ENCODE results near the gene MAPK1.

The MAPK1 gene

DNA sequence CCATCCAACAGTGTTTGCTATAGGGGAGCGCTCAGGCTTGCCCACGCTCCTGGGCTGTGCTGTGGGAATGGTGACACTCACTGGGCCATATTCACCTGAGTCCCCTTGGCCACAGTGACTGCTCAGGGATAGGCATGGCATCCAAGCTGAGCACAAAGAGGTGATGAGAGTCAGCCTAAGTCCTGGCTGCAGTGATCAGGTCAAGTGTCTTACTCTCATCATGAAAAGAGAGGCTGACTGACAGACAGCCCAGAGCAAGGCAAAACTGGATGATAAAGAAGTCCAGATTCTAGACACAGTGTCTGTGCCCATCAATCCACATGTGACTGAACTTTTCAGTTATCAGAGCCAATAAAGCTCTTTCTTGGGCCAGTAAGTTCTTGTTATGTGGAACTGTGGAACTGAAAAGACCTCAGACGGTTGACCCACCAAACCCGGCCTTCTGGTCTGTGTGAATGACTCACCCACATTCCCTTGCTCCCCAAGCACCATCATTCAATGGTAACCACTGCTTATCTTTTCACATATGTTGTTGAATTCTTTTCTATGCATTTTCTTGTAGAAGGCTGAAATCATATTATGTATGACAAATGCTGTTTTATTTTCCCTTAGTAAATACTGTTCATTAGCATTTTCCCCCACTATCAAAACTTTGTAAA lies 88.6 kb downstream of the MAPK1 start:
- no peak overlapping the region for H3K4me3 ChIP-seq (ENCODE audit: low read length)
- H3K4me1 ChIP-seq (ENCODE audit: control insufficient read depth, insufficient read depth, low read length): no peaks in the 10 kb centered on the region
- H3K9ac ChIP-seq (ENCODE audit: low read length): no peak overlapping the region
- H3K27ac ChIP-seq (ENCODE audit: low read depth, low read length): no peak overlapping the region
- H3K27me3 ChIP-seq (ENCODE audit: control insufficient read depth, insufficient read depth, low read length): no peaks in the 10 kb centered on the region
- peaks cover 4% of the 10 kb centered on the region for H3K36me3 ChIP-seq (ENCODE audit: control insufficient read depth, insufficient read depth, low read length)

GRCh38 chr22:21771631-21771976 lies 95.8 kb downstream of the MAPK1 start:
- no peak overlapping the region for H3K27ac ChIP-seq (ENCODE audit: low read depth, low read length)
- no peak overlapping the region for H3K4me3 ChIP-seq (ENCODE audit: low read length)
- peaks cover 24% of the 10 kb centered on the region for H3K36me3 ChIP-seq (ENCODE audit: control insufficient read depth, insufficient read depth, low read length)
- no peaks in the 10 kb centered on the region for H3K27me3 ChIP-seq (ENCODE audit: control insufficient read depth, insufficient read depth, low read length)
- H3K9ac ChIP-seq (ENCODE audit: low read length): no peak overlapping the region
- H3K4me1 ChIP-seq (ENCODE audit: control insufficient read depth, insufficient read depth, low read length): no peaks in the 10 kb centered on the region

DNA sequence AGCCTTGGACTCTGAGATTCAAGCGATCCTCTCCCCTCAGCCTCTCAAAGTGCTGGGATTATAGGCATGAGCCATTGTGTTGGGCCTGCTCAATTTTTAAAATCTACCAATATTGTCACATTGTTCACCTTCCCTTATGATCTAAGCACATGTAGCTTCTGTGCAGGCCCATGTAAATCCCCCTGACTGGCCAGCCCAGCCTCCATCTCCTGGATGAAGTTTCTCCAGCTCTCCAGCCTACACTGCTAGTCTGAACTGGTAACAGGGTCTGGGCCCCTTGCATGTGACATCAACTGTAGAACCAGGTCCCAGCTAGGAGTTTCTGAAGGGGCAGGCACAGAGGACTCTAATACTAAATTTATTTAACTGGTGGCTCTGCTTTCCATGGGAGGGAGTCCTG lies 99.0 kb downstream of the MAPK1 start:
- Histone ChIP-seq H3K4me3 (ENCODE audit: low read length) (no peak overlapping the region), H3K4me1 (ENCODE audit: control insufficient read depth, insufficient read depth, low read length) (no peaks in the 10 kb centered on the region), H3K36me3 (ENCODE audit: control insufficient read depth, insufficient read depth, low read length) (peaks cover 43% of the 10 kb centered on the region), H3K9ac (ENCODE audit: low read length) (no peak overlapping the region), H3K27me3 (ENCODE audit: control insufficient read depth, insufficient read depth, low read length) (no peaks in the 10 kb centered on the region), H3K27ac (ENCODE audit: low read depth, low read length) (no peak overlapping the region)

DNA sequence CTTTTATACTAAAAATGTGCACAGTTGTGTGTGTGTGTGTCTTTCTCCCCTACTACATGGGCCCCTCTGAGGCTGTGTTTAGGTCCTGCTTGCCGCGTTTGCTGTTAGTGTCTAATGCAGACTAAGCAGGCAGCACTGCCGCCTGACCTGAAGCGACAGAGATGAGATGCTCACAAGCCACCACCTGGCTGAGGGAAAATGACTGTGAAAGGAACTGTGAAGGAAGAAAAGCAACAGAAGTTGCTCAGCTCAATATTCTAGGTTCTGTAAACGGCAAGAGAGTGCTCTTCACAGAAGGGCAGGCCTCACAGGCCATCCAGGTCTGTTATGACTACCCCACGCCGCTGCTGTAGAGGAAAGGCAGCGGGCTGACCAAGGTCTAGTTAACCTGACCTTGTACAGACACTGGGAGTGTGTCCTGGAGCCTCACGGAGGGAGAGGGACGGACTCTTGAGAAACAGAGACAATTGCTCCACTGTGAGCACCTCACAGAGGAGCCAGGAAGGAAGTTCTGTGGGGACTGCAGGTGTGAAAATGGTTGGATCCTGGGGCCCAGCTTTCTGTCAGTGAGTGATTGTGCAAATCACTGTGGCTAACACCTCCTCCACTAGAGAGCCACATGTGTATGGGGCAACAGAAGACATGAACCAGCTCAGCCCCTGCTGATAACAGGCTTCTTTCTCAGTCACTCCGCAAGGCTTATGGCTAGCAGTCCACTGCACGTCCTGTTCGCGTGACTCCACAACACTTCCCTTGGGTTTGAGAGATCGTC lies 100.6 kb downstream of the MAPK1 start:
- peaks cover 39% of the 10 kb centered on the region for H3K36me3 ChIP-seq (ENCODE audit: control insufficient read depth, insufficient read depth, low read length)
- H3K27ac ChIP-seq (ENCODE audit: low read depth, low read length): no peak overlapping the region
- H3K27me3 ChIP-seq (ENCODE audit: control insufficient read depth, insufficient read depth, low read length): no peaks in the 10 kb centered on the region
- H3K4me3 ChIP-seq (ENCODE audit: low read length): no peak overlapping the region
- no peaks in the 10 kb centered on the region for H3K4me1 ChIP-seq (ENCODE audit: control insufficient read depth, insufficient read depth, low read length)
- no peak overlapping the region for H3K9ac ChIP-seq (ENCODE audit: low read length)

DNA sequence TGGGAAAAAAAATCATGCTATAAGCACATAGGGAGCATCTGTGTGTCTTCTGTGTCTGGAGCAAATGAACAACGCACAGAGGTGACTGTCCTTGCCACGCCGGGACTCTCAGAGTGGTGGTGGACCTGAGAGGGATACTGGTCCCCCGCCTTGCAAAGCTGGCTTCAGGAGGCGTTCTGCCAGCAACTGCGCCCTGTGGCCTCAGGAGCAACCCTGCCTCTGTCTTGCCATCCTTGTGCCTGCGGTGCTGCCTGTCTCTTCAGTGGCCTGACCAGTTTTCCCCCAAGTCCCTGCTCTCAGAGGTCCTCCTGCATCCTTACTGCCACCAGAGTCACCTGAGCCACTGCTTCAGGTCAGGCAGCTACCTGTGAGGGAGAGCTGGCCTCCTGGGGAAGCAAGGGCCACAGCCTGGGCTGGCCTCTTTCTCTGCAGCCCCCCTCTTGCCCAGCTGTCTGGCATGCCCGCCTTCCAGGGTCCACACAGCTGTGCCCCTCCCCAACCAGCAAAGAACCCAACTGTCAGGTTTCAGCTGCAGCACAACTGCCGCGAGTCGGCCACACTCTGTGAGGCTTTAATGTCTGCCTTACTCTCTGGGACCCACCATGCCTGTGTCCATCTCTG lies 101.4 kb downstream of the MAPK1 start:
- no peaks in the 10 kb centered on the region for H3K27me3 ChIP-seq (ENCODE audit: control insufficient read depth, insufficient read depth, low read length)

DNA sequence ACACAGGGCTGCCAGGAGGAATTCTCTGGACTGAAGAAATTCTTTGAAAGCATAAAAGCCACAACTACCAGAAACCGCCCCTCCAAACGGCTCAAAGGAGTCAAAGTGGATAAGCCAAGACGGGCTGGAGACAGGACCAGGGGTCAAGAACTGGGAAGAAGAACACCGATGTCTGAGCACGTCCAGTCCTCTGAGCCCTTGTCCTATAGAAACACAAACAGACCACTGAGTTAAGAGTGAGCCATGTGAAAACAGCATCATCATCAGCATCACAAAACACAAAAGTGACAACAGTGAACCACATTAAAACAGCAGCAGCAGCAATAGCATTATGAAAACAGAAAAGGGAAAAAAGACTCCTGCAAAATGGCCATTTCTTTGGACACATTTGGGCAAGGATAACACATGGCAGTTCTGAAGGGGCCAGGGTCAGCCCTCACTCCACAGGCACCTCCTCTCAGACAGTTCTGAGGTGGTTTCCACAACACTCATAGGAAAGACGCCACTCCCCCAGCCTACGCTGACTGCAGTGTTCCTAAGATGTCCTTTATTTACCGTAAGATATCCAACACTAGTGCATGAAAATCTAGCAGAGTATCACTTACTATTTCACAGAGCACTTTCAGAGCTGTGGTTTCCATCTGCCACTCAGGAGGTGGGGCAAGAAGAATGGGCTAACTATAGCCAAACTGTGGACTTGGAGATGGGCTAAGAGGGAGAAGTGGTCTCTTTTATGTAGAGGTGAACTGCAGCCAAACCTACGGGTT lies 103.2 kb downstream of the MAPK1 start:
- H3K4me3 ChIP-seq (ENCODE audit: low read length): no peak overlapping the region
- H3K36me3 ChIP-seq (ENCODE audit: control insufficient read depth, insufficient read depth, low read length): peaks cover 33% of the 10 kb centered on the region
- H3K27me3 ChIP-seq (ENCODE audit: control insufficient read depth, insufficient read depth, low read length): no peaks in the 10 kb centered on the region
- no peaks in the 10 kb centered on the region for H3K4me1 ChIP-seq (ENCODE audit: control insufficient read depth, insufficient read depth, low read length)
- H3K9ac ChIP-seq (ENCODE audit: low read length): no peak overlapping the region
- H3K27ac ChIP-seq (ENCODE audit: low read depth, low read length): no peak overlapping the region

More for the DNA sequence above, 101.4 kb downstream of the MAPK1 start:
- no peak overlapping the region for H3K27ac ChIP-seq (ENCODE audit: low read depth, low read length)
- no peaks in the 10 kb centered on the region for H3K4me1 ChIP-seq (ENCODE audit: control insufficient read depth, insufficient read depth, low read length)
- no peak overlapping the region for H3K9ac ChIP-seq (ENCODE audit: low read length)
- H3K36me3 ChIP-seq (ENCODE audit: control insufficient read depth, insufficient read depth, low read length): peaks cover 34% of the 10 kb centered on the region
- H3K4me3 ChIP-seq (ENCODE audit: low read length): no peak overlapping the region

GRCh38 chr22:21762712-21763581 lies 104.5 kb downstream of the MAPK1 start:
- Histone ChIP-seq H3K27ac (ENCODE audit: low read depth, low read length) (no peak overlapping the region), H3K4me1 (ENCODE audit: control insufficient read depth, insufficient read depth, low read length) (no peaks in the 10 kb centered on the region), H3K9ac (ENCODE audit: low read length) (no peak overlapping the region), H3K4me3 (ENCODE audit: low read length) (no peak overlapping the region), H3K36me3 (ENCODE audit: control insufficient read depth, insufficient read depth, low read length) (peaks cover 33% of the 10 kb centered on the region), H3K27me3 (ENCODE audit: control insufficient read depth, insufficient read depth, low read length) (no peaks in the 10 kb centered on the region)

DNA sequence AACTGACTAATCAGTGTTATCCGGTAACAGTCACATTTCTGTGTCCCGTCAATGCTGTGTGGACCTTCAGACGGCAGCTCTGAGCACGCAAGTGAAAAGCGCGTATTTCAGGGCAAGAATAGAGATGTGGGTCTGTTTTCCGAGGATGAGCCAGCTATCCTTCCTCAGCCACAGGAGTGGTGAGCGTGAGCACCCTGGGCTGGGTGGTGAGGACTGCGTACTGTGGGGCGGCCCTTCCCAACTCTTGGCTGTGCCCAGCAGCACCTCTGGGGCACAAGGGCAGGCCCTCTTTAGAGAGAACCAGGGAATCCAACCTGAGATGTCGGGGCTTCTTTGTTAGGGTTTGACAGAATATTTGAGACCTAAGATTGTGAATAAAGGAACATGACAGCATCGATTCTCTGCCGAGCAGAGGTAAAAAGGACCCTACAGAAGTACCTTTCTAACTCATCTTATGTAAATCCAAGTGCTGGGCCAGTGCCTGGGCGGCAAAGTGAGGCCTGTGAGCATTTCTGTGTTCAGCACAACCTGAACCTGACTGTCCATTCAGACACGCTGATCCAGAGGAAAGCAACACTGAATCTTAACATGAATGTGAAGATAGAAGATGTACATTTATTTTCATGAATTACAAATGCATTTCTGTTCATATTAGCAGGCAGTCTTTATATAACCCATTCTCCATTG lies 105.3 kb downstream of the MAPK1 start:
- Histone ChIP-seq H3K27me3 (ENCODE audit: control insufficient read depth, insufficient read depth, low read length) (no peaks in the 10 kb centered on the region), H3K9ac (ENCODE audit: low read length) (no peak overlapping the region), H3K4me1 (ENCODE audit: control insufficient read depth, insufficient read depth, low read length) (no peaks in the 10 kb centered on the region), H3K27ac (ENCODE audit: low read depth, low read length) (no peak overlapping the region), H3K4me3 (ENCODE audit: low read length) (no peak overlapping the region), H3K36me3 (ENCODE audit: control insufficient read depth, insufficient read depth, low read length) (peaks cover 34% of the 10 kb centered on the region)

- peaks cover 25% of the 10 kb centered on the region for H3K36me3 ChIP-seq (ENCODE audit: control insufficient read depth, insufficient read depth, low read length)
- no peak overlapping the region for H3K4me3 ChIP-seq (ENCODE audit: low read length)
- H3K4me1 ChIP-seq (ENCODE audit: control insufficient read depth, insufficient read depth, low read length): no peaks in the 10 kb centered on the region
- H3K9ac ChIP-seq (ENCODE audit: low read length): no peak overlapping the region
- H3K27me3 ChIP-seq (ENCODE audit: control insufficient read depth, insufficient read depth, low read length): no peaks in the 10 kb centered on the region
- H3K27ac ChIP-seq (ENCODE audit: low read depth, low read length): no peak overlapping the region
Measured at GRCh38 chr22:21761086-21761485, 106.4 kb downstream of the MAPK1 start.

DNA sequence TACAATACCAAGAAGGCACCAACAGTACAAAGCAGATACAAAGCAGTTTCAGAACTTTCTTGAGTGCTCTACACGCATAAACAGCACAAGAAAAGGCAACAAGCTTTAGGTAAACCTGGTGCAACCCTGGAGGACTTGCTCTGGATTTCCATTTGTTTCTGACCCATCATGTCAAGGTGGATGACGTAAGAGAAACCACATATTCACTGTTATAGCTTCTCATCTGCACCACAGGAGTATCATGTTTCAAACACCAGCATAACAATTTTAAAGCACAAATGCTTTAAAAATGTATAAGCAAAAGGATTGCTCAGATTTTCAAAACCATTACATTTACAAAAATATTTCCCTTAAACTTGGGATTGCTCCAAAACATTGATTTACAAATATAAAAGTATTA lies 106.8 kb downstream of the MAPK1 start:
- Histone ChIP-seq H3K4me3 (ENCODE audit: low read length) (no peak overlapping the region), H3K36me3 (ENCODE audit: control insufficient read depth, insufficient read depth, low read length) (peaks cover 22% of the 10 kb centered on the region), H3K27me3 (ENCODE audit: control insufficient read depth, insufficient read depth, low read length) (no peaks in the 10 kb centered on the region), H3K9ac (ENCODE audit: low read length) (no peak overlapping the region), H3K27ac (ENCODE audit: low read depth, low read length) (no peak overlapping the region), H3K4me1 (ENCODE audit: control insufficient read depth, insufficient read depth, low read length) (no peaks in the 10 kb centered on the region)

DNA sequence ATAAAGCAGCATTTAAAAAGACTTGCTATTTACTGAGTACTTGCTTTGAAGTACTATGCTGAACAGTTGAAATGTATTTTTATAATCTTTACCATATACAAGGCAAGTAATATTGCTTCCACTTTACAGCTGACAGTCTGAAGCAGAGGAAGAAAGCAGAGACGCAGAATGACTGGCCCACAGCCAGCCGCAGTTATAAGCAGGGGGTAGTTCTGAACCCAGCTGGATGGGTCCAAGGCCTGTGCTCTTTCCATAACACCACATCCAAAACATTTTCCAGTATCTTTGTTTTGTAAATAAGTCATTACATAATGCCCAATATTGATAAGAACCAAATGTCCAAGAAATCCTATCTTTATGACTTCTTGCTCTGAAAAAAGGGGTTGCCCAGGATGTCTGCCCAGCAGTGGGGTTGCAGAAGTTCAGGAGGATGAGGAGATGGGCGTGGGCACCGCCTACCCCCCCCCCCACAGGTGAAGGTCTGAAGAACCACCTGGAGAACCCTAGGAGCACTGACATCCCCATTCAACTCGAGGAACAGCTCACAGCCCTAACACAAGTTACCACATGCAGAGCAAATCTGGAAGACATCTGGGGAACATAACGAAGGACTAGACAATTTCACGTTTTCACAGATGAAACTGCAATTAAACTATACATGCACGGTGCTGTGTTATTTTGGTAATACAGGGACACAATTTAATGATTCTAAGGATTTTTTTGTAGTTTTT lies 107.6 kb downstream of the MAPK1 start:
- no peaks in the 10 kb centered on the region for H3K27me3 ChIP-seq (ENCODE audit: control insufficient read depth, insufficient read depth, low read length)
- H3K27ac ChIP-seq (ENCODE audit: low read depth, low read length): no peak overlapping the region
- peaks cover 22% of the 10 kb centered on the region for H3K36me3 ChIP-seq (ENCODE audit: control insufficient read depth, insufficient read depth, low read length)
- H3K4me3 ChIP-seq (ENCODE audit: low read length): no peak overlapping the region
- H3K4me1 ChIP-seq (ENCODE audit: control insufficient read depth, insufficient read depth, low read length): no peaks in the 10 kb centered on the region
- no peak overlapping the region for H3K9ac ChIP-seq (ENCODE audit: low read length)
